Right hindlimb (tissue), 1 donor: ENCODE measurements around the gene ZNF397.

Source experiments
- DNase-seq: peaks from one replicate; pipeline ENCODE4 v3.0.0-alpha.2; 2018

The ZNF397 gene

GRCh38 chr18:35306588-35307250 lies 65.9 kb downstream of the ZNF397 start:
- DNase-seq = no peak
